RPMI7951 (cell line): ENCODE measurements around the gene UBE2O. TPM values are rescaled to one million over a fixed set of nuclear protein-coding genes. Genes with fewer than 3 reads are reported as not detected.
A peak's percentile ranks its signal among the peaks of the same experiment; 100 is the strongest.

Experiments used
- DNase-seq: peaks from one replicate; pipeline ENCODE4 v3.0.0-alpha.2; 2012; ENCODE audit warnings: low read depth
- total RNA-seq: library from RNA; depleted of rRNA; stranded (reverse); fragments of >200 nt; shearing (Covaris generic); gene quantifications from 2 replicates; pipeline ENCODE4 v1.2.3, GENCODE V29; 2014

The UBE2O gene
- total RNA-seq, 1 experiment from 2014 or later, result 7.6 TPM

GRCh38 chr17:76439314-76439928, 13.5 kb downstream of the UBE2O start:
- DNase-seq, result no peak

DNA sequence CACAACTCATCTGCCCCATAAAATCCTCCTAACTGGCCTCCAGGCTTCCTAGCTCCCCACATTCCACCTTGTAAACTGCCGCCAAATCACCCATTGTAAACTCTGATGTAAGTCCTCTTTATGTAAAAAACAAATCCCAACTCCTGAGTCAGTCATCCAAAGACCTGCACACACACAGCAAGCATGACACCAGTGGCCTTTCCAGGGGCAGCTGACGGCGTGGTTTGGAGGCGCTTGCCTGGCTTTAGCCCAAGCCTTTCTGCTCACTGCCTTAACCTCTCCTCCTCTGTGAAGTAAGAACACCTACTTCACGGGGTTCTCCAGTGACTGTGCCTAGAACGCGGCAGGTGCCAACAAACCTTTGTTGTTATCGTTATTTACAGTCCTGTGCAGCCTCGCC, 14.0 kb downstream of the UBE2O start:
- no peak for DNase-seq

DNA sequence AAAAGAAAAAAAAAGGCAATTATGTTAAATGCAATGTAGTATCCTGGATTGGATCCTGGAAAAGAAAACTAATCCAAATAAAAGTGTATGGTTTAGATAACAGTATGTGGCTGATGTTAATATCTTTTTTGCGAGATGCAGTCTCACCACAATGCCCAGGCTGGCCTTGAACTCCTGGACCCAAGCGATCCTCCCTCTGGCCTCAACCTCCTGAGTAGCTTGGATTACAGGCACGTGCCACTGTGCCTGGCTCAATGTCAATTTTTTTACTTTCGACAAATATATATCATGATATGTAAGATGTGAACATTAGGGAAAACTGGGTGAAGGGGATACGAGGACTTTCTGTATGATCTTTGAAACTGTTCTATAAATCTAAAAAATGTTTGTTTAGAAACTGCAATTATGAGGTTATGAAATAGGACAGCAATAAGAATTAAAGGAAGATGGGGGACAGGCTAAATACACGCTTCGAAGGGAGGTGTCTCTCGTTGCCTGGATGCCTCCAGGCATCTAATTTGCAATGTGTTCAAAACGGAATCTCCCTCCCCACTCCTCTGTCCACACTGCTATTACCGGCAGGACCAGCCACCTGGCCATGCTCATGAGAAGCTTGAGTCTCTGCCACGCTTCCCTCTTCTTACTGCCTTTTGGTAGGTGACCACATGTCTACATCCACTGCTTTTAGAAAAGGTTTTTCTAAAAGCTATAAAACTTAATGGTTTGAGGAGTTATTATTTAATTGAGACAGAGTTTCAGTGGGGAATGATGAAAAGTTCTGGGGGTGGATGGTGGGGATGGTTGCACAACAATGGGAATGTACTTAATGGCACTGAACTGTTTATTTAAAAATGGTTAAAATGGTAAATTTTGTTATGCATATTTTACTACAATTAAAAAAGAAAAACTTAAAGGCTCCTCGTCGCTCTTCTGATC, 15.2 kb downstream of the UBE2O start:
- no peak for DNase-seq

DNA sequence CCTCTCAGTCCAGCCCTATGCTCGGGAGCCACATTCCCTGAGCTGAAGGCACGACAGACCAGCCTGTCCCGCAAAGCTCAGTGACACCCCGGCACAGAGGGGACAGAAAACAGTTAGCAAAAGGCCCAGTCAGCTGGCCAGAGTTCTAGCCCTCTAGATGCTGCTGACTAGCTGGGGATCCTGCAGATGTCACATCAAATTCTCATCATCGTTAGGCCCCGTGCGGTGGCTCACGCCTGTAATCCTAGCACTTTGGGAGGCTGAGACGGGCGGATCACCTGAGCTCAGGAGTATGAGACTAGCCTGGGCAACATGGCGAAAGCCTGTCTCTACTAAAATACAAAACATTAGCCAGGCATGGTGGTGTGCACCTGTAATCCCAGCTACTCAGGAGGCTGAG, 17.2 kb downstream of the UBE2O start:
- DNase-seq, result no peak

GRCh38 chr17:76434870-76435269, 18.1 kb downstream of the UBE2O start:
- no peak for DNase-seq

- no peak for DNase-seq
Measured at GRCh38 chr17:76433693-76434092, 19.3 kb downstream of the UBE2O start.

- DNase-seq, result peak; percentile 31
Measured at GRCh38 chr17:76432712-76433336, 20.1 kb downstream of the UBE2O start.

DNA sequence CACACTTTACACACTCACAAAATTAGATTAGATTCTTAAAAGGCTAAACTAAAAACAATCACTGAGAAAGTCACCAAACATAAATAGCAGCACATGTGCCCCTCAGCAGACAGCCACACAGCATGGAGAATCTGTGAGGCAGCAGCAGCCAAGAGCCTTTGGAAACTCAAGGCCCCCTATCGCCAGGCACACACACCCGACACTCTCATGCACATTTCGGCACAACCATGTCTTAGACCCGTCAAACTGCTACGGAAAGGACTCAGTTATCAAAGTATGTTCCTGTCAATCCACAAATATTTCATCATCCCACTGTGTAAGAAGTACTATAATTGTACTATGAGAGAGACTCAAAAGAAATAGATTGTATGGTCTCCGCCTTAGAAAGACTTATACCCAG, 20.9 kb downstream of the UBE2O start:
- DNase-seq, result no peak

- no peak for DNase-seq
Measured at GRCh38 chr17:76431509-76431908, 21.4 kb downstream of the UBE2O start.

- no peak for DNase-seq
Measured at GRCh38 chr17:76428511-76428910, 24.4 kb downstream of the UBE2O start.

- peak; percentile 50 for DNase-seq
Measured at GRCh38 chr17:76427501-76428231, 25.3 kb downstream of the UBE2O start.

GRCh38 chr17:76426853-76427252, 26.1 kb downstream of the UBE2O start:
- DNase-seq, result no peak

DNA sequence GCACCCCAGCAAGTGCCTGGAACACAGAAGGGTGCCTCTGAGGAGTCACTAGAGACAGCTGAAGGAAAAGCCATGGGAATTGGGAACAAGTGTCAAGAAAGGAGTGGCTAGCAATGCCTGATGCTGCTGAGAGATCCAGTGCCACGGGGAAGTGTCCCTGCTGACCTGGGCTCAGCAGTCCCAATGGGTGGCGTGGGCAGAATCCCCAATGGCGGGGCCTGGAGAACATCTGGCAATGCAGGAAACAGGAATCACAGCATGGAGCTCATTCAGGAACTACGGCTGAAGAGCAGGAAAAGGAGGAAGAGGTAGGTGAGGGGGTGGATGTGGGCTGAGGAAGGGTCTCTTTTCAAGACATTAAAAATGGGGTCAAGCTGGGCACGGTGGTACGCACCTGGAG, 30.1 kb downstream of the UBE2O start:
- DNase-seq, result no peak

DNA sequence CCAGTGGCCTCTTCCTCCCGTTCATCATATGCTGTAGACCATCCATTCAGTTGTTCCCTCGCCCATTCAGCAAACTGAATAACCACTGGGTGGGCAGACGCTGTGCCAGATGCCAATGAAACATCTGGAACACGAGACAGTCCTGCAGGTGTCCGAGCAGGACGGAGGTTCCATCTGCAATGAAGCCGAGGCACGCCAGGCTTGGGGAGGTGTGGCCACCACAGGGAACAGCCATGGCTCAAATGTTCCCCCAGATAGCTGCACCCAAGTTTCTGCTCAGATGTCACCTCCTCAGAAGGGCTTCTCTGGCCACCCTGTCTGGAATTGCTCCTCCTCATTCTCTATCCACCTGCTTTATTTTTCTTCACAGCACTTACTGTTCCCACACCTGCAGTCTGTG, 30.5 kb downstream of the UBE2O start:
- no peak for DNase-seq

- DNase-seq, result no peak
Measured at GRCh38 chr17:76421044-76421407, 31.9 kb downstream of the UBE2O start.

DNA sequence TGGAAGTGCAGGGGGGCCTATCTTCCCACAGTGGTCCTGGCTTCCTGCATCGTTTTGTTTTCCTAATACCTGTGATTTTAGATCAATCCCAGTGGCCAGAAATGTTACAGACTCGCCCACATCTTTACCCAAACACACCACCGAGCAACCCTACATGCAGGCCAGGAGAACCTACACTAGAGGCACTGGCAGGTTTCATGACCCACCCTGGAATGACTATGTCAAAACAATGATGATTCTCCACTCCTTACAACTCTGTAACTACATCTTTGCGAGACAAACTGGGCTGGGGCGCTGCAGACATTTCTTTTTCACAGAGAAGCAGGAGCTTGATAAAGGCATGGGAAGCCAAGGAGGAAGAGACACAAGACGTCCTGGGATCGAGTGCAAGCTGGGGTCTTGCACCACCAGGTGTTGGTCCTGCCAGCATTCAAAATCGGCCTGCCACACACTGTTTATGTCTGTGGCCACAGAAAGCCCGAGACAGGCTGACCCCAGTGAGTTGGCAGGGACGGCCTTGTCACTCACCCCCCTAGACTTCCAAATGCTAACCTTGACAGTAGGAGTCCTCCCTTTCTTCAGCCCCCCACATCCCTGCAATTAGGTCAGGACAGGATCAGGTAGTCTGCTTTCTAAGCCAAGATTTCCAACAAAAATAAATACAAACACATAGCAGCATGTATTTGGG, 32.5 kb downstream of the UBE2O start:
- no peak for DNase-seq

DNA sequence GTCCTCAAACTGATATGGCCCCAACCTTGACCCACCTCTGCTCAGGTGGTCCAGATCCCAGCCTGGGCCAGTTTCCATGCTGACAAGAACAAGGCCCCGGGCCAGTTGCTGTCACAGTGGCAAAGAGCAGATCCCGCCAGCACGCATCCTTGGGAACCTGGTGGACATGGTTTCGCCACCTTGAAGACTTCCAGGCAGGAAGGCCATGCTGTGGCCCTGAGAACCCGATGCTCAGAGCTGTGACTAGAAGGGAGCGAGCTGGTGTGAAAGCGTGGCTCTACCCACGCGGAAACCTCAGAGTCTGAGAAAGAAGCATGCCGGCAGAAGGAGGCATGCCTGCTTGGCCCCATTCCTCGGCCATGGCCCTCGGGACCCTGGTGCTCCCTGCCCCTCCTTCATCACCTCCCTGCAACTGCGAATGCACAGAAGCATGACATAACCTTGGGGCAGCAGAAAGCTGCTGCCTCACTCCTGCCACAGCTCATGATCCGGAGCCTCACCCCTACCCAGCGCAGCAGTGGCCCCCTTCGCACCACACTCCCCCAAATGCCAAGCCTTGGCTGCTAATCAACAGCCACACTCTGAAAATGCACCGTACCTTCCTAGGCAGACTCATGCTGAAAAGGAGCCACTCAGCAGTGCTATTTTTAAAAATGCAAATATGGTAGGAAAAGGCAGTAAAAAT, 33.2 kb downstream of the UBE2O start:
- no peak for DNase-seq

GRCh38 chr17:76417499-76418143, 35.3 kb downstream of the UBE2O start:
- no peak for DNase-seq

- no peak for DNase-seq
Measured at GRCh38 chr17:76416899-76417298, 36.1 kb downstream of the UBE2O start.

GRCh38 chr17:76416457-76416856, 36.5 kb downstream of the UBE2O start:
- no peak for DNase-seq
